Psoas muscle (tissue), 8 donors: ENCODE results near the gene TBC1D21. TPM values are rescaled to one million over a fixed set of nuclear protein-coding genes. Genes with fewer than 3 reads are reported as not detected.

ENCODE experiments used
- ATAC-seq, 4 donors: fragments of 200-7000 bp; cut with Tn5 transposase; one replicate each; pipeline ENCODE4 v1.9.1; 2020; ENCODE audit warnings: moderate library complexity in 3 of 4, mild to moderate bottlenecking in 2 of 4
- DNase-seq, 2 donors: peaks; one replicate each; pipeline ENCODE4 v3.0.0-alpha.2; 2020
- H3K27ac ChIP-seq: fragments of 200-600 bp; one replicate; pipeline ENCODE4 v1.8.0; 2022
- H3K27me3 ChIP-seq, 3 donors: fragments of 200-600 bp in 1 of 3; one replicate each; pipeline versions ENCODE4 v1.6.1 to v1.8.0; 2013 to 2022; ENCODE audit warnings: low read length in 2 of 3, mild to moderate bottlenecking in 2 of 3, moderate library complexity in 1 of 3; ENCODE audit not compliant: insufficient read depth in 3 of 3
- H3K36me3 ChIP-seq, 2 donors: fragments of 200-600 bp in 1 of 2; one replicate each; pipeline versions ENCODE4 v1.6.1 to v1.8.0; 2013 to 2022; ENCODE audit warnings: low read depth in 1 of 2, mild to moderate bottlenecking in 1 of 2, moderate library complexity in 1 of 2; ENCODE audit not compliant: insufficient read depth in 1 of 2
- H3K4me1 ChIP-seq: fragments of 200-600 bp; one replicate; pipeline ENCODE4 v1.8.0; 2022
- H3K4me3 ChIP-seq: fragments of 200-600 bp; one replicate; pipeline ENCODE4 v1.8.0; 2022; ENCODE audit warnings: mild to moderate bottlenecking
- H3K9me3 ChIP-seq: fragments of 200-600 bp; one replicate; pipeline ENCODE4 v1.8.0; 2022
- WGBS, 3 donors: extraction: QIAGEN DNeasy Blood & Tissue Kit; methylation state at CpG; one replicate each; pipeline versions ENCODE4 v1.1.6 to v1.1.7; 2013; 5-methylcytosine and 5-hydroxymethylcytosine counted together
- intact Hi-C, 2 donors: fragments of 100-400 bp; cut with DNase I; formaldehyde crosslinking; loops; one replicate each; pipeline versions ENCODE4 v1.11.0 to v1.14.2; 2022
- polyA plus RNA-seq, 3 donors: library from polyadenylated mRNA; stranded (reverse); fragments of 200-250 nt; gene quantifications; one replicate each; pipeline ENCODE4 v1.2.3, GENCODE V29; 2013
- total RNA-seq, 4 donors: library from RNA; stranded (reverse); fragmentation: NEBNext Ultra II Directional in 2 of 4; extraction: Animal tissue kit (Norgen Biotek cat#: 25700) in 2 of 4; gene quantifications; one replicate each; pipeline versions ENCODE4 v1.2.1 to v1.2.4, GENCODE V29; 2021 to 2023
- TF ChIP-seq, protein P1 (sequence below): fragments of 200-600 bp; IDR thresholded peaks from one replicate; pipeline ENCODE4 v1.8.0; 2022; ENCODE audit warnings: antibody characterized with exemption
- donor health status: healthy with polysubstance abuse.
- donor health status: DM: no; HTN: no; CAD: no; lungs with moderate emphysema.
- donor health status: Bipolar disorder and iron deficiency.
- donor health status: healthy.
- donor health status: DM: yes; HTN: yes; CAD: no.
- donor health status: DM: no; HTN: no; CAD: no.
- donor health status: DM: no; HTN: no; CAD: no.
- donor health status: DM: yes; HTN: yes; CAD: no.

Gene TBC1D21
- total and polyA plus RNA-seq, 7 donors: not detected

DNA sequence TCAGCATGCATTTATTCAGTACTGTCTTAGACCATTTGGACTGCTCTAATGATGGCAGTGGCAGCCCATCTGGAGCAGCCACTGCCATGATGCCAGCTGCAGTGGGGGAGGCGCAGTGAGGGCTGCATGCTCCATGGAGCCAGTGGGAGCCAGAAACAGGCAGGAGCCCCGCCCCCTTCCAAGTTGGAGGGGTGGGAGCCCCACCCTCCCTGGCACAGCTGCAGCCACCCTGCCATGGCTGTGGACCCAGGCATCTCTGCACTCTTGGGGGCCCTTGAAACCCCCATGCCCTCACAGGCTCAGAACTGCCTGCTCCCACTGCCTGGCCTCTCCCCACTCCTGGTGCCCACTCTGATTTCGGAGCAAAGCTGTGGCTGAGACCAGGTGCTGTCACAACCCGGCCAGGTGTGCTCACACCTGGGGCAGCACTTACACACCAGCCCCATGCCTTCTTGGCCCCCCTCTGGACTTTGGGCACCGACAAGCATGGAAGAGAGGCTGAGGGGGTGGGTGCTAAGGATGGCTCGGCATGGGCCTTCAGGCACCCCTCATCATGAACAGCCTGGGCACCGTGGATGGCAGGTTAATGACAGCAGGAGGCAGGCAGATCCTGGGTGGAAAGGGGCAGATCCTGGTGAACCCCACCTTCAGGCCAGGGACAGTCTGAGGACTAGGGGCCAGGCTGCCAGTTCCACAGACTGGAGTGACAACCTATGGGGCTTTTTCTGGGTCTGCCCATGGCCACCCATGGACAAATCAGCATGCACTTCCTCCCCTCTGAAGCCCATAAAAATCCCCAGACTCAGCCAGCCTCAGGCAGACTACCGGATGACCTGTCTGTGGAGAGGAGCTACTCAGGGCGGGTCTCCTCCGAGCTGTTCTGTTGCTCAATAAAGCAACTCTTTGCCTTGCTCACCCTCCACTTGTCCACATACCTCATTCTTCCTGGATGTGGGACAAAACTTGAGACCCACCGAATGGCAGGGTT is 18.3 kb downstream of the TBC1D21 start:
- Histone ChIP-seq H3K4me3 (no peak overlapping the region), H3K9me3 (no peaks in the 10 kb centered on the region), H3K36me3 (no peaks in the 10 kb centered on the region), H3K4me1 (no peaks in the 10 kb centered on the region), H3K27me3 (peaks cover 0 to 9% (median 2%) of the 10 kb centered on the region in 3 donors), H3K27ac (no peak overlapping the region)
- ATAC-seq (peak in 1 of 4 donors; percentile 23), DNase-seq (no peak)
- intact Hi-C loops: no loop called here
- TF ChIP-seq, protein P1, sequence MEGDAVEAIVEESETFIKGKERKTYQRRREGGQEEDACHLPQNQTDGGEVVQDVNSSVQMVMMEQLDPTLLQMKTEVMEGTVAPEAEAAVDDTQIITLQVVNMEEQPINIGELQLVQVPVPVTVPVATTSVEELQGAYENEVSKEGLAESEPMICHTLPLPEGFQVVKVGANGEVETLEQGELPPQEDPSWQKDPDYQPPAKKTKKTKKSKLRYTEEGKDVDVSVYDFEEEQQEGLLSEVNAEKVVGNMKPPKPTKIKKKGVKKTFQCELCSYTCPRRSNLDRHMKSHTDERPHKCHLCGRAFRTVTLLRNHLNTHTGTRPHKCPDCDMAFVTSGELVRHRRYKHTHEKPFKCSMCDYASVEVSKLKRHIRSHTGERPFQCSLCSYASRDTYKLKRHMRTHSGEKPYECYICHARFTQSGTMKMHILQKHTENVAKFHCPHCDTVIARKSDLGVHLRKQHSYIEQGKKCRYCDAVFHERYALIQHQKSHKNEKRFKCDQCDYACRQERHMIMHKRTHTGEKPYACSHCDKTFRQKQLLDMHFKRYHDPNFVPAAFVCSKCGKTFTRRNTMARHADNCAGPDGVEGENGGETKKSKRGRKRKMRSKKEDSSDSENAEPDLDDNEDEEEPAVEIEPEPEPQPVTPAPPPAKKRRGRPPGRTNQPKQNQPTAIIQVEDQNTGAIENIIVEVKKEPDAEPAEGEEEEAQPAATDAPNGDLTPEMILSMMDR: no peak
- 73 to 77% (median 74%) methylated on average over 11 of the region's 11 CpGs for WGBS, 3 donors

DNA sequence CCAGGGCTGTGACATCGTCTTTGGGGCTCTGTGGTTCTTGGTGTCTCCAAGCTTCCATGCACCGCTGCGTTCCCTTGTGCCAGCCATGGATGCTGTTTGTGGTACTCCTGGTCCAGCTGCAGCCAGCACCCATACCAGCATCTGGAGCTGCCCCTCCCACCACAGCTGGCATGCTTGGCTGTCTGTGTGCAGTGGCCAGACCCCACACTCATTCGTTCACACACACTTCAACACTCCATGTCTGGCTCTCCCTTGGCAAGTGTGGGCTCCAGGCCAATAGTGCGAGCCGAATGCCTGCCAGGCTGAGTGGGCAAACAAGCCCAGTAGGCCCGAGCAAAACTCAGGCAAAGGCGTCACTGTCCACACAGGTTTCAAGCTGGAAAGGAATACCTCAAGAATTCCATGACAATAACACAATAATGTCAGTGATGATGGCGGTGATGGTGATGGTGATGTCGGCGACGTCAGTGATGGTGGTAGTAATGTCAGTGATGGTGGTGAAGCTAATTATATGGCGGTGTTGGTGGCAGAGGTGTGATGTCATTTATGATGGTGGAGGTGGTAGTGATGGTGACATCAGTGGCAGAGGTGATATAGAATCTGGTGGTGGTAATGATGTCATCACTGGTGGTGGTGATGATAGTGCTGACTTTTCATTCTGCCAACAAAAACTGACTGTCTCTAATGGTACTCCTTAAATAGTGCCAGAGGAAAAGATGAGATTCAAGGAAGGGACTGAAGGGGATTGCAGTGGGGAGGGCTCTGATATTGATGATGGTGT is 19.3 kb downstream of the TBC1D21 start:
- WGBS, 3 donors: 82 to 89% (median 83%) methylated on average over 13 of the region's 13 CpGs
- Histone ChIP-seq H3K27me3 (peaks cover 0 to 9% (median 2%) of the 10 kb centered on the region in 3 donors), H3K4me3 (no peak overlapping the region), H3K9me3 (no peaks in the 10 kb centered on the region), H3K36me3 (no peaks in the 10 kb centered on the region), H3K4me1 (no peaks in the 10 kb centered on the region), H3K27ac (no peak overlapping the region)
- TF ChIP-seq, protein P1: no peak
- ATAC-seq (no peak), DNase-seq (no peak)
- intact Hi-C loops: no loop called here

DNA sequence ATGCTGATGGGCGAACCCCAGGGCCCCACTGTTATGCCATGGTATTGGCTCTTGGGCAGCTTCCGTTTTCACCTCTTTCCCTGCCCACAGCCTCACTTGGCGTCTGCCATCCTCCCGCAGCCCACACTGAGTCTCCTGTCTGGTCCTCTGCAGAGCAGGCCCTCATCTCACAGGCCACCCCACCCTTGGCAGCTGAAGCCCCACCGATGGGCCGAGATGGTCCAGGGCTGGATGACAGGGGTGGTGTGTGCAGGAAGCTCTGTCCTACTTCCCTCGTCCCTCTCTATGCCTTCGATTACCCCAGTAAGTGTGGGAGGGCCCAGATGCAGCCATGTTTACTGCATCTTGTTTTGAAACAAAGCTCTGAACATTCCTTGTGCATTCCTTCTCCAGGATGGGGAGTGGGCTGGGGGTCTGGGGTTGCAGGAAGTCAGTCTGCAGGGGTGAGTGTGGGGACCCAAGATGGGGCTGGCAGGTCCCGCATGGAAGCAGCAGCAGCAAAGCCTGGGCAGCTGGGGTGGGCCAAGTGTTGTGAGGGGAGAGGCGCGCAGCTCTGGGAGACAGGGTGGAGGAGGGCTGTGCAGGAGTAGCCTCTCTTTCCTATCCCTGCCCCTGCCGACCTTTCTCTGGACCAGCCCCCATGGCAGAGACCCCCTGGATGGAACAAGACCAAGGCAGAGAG is 20.9 kb downstream of the TBC1D21 start:
- ATAC-seq (no peak), DNase-seq (no peak)
- Histone ChIP-seq H3K4me3 (no peak overlapping the region), H3K9me3 (no peaks in the 10 kb centered on the region), H3K36me3 (no peaks in the 10 kb centered on the region), H3K27ac (no peak overlapping the region), H3K27me3 (peaks cover 0 to 9% (median 0%) of the 10 kb centered on the region in 3 donors), H3K4me1 (no peaks in the 10 kb centered on the region)
- intact Hi-C loops: no loop called here
- 73 to 80% (median 79%) methylated on average over 12 of the region's 12 CpGs for WGBS, 3 donors
- TF ChIP-seq, protein P1: no peak

DNA sequence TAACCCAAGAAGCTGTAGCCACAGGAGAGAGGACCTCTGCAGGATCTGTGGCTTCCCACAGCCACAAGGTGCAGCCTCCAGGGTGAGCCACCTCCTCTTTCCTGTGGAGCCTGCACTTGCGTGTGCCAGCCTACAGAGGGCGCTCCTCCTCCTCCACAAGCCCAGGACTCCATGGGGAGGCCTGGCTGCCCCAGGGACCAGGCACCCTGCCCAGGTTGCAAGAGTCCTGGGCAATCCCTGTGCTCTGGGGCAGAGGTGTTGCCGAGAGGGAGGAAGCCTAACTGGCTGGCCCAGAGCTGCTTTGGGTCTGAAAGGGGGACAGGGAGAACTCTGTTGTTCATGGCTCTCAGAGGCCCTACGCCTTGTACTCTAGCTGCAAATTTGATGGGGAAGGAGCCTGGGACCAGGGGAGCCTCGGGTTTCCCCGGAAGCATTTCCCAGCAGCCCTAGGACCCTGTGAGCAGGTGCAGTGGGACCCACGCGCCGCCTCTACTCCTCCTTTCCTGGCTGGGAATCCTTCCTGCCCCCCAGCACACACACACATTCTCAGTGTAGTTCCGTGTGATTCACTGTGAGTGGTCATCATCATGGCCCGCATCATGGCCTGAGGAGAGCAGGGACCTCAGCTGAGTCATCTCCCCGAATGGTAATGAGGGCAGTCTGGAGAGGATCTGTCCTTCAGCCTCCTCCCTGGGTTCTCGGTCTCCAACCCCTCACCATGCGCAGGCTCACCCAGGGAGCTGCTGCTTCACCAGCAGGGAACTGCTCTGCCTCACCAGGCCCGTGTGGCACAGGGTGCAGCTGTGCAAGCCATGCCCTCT is 24.3 kb downstream of the TBC1D21 start:
- WGBS, 3 donors: 70 to 74% (median 70%) methylated on average over 15 of the region's 15 CpGs
- peak; percentile 48 to 92 (median 79) for ATAC-seq
- H3K27ac ChIP-seq: no peak overlapping the region

More for the DNA sequence above, 24.3 kb downstream of the TBC1D21 start:
- TF ChIP-seq, protein P1: peak; percentile 58
- peak; percentile 39 to 60 for DNase-seq
- Histone ChIP-seq H3K9me3 (no peaks in the 10 kb centered on the region), H3K4me3 (no peak overlapping the region), H3K4me1 (no peaks in the 10 kb centered on the region), H3K27me3 (no peaks in the 10 kb centered on the region), H3K36me3 (no peaks in the 10 kb centered on the region)
- intact Hi-C loops: no loop called here
